Prostate gland (tissue), 2 donors: Measurements from ENCODE around the gene RNF183. TPM values are rescaled to one million over a fixed set of nuclear protein-coding genes. Genes with fewer than 3 reads are reported as not detected.

Source experiments
- DNase-seq: peaks from one replicate; pipeline ENCODE4 v3.0.0-alpha.2; 2019; ENCODE audit warnings: low spot score
- H3K27ac ChIP-seq, 2 donors: fragments of 200-600 bp; sonication (generic); 2 replicates each; pipeline ENCODE4 v1.5.1; 2017 to 2019
- H3K27me3 ChIP-seq: fragments of 200-600 bp; sonication (generic); replicated peaks from 2 replicates; pipeline ENCODE4 v1.5.1; 2019; ENCODE audit not compliant: insufficient read depth
- H3K36me3 ChIP-seq, 2 donors: fragments of 200-600 bp; sonication (generic); 1 replicate in 1 of 2; 2 replicates in 1 of 2; pipeline versions ENCODE4 v1.5.1 to v1.8.1; 2017 to 2019
- H3K4me1 ChIP-seq: fragments of 200-600 bp; sonication (generic); replicated peaks from 2 replicates; pipeline ENCODE4 v1.5.1; 2019
- H3K4me3 ChIP-seq, 2 donors: fragments of 200-600 bp; sonication (generic); 2 replicates each; pipeline ENCODE4 v1.5.1; 2017 to 2019
- H3K9me3 ChIP-seq: fragments of 200-600 bp; sonication (generic); 2 replicates; pipeline ENCODE4 v1.5.1; 2017
- POLR2A ChIP-seq: fragments of 450-650 bp; IDR thresholded peaks from one replicate; pipeline ENCODE4 v1.6.1; 2016; ENCODE audit warnings: antibody characterized with exemption, mild to moderate bottlenecking
- POLR2AphosphoS5 ChIP-seq: sonication (generic); formaldehyde crosslinking; IDR thresholded peaks from one replicate; pipeline ENCODE4 v1.6.1; 2017; ENCODE audit warnings: antibody characterized with exemption
- WGBS: methylation state at CpG from one replicate; pipeline ENCODE4 v1.1.5; 2018; 5-methylcytosine and 5-hydroxymethylcytosine counted together
- intact Hi-C: fragments of 100-400 bp; cut with DNase I; formaldehyde crosslinking; loops from one replicate; pipeline ENCODE4 v1.14.2; 2022
- total RNA-seq, 2 donors: library from RNA; depleted of rRNA; stranded (reverse); fragments of >200 nt; gene quantifications; one replicate each; pipeline ENCODE4 v1.1.0, GENCODE V29; 2016
- TF ChIP-seq, protein P1 (sequence below), 4 experiments: fragments of 200-600 bp in 2 of 4; fragments of 450-650 bp in 2 of 4; sonication (generic) in 2 of 4; IDR thresholded peaks; 1 replicate in 3 of 4; 2 replicates in 1 of 4; pipeline ENCODE4 v1.5.1; 2016 to 2019; ENCODE audit warnings: antibody characterized with exemption in 4 of 4, mild to moderate bottlenecking in 2 of 4, moderate library complexity in 2 of 4

The RNF183 gene
- total RNA-seq, 2 donors from 2014 or later: 0.57 TPM; not detected in 1

DNA sequence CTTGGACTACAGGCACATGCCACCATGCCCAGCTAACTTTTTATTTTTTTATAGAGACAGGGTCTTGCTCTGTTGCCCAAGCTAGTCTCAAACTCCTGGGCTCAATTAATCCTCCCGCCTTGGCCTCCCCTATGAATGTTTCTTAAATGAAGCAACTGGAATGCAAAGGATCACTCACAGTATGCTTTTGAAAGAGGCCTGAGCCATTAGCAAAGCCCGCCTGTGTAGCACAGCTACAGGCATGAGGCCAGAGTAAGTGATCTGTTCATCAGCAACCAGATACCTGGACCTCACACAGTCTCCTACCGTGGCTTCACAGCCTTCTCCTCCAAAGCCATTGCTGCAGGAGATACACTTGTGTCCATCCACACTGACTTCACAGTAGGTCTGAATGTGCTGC, 16.9 kb upstream of the RNF183 start:
- no peak for DNase-seq
- Histone ChIP-seq H3K27ac (no peak overlapping the region), H3K4me3 (no peak overlapping the region), H3K4me1 (no peaks in the 10 kb centered on the region), H3K27me3 (no peaks in the 10 kb centered on the region), H3K36me3 (no peaks in the 10 kb centered on the region), H3K9me3 (no peaks in the 10 kb centered on the region)
- intact Hi-C loops: no loop called here
- TF ChIP-seq, protein P1, sequence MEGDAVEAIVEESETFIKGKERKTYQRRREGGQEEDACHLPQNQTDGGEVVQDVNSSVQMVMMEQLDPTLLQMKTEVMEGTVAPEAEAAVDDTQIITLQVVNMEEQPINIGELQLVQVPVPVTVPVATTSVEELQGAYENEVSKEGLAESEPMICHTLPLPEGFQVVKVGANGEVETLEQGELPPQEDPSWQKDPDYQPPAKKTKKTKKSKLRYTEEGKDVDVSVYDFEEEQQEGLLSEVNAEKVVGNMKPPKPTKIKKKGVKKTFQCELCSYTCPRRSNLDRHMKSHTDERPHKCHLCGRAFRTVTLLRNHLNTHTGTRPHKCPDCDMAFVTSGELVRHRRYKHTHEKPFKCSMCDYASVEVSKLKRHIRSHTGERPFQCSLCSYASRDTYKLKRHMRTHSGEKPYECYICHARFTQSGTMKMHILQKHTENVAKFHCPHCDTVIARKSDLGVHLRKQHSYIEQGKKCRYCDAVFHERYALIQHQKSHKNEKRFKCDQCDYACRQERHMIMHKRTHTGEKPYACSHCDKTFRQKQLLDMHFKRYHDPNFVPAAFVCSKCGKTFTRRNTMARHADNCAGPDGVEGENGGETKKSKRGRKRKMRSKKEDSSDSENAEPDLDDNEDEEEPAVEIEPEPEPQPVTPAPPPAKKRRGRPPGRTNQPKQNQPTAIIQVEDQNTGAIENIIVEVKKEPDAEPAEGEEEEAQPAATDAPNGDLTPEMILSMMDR (IDR thresholded peaks at IDR 0.05): no peak
- TF ChIP-seq POLR2AphosphoS5 (no peak), POLR2A (no peak)
- WGBS: 92% methylated on average over 3 of the region's 3 CpGs

DNA sequence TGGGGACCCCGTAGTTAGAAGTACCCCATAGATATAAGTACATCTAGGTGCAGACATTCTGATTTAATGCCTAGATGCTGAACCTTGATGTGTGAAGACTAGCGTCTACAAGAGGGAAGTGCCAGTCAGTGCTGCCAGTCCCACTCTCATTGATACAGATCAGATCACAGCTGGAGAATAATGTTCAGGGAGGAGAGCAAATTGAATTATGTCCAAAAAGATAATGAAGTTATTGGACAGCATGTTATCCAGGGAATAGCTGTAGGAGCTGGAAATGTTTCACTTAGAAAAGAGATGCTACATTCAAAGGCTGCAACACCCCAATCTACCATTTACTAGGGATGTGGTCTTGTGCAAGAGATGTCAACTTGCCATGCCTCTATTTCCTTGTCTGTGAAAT, 15.9 kb upstream of the RNF183 start:
- intact Hi-C loops: loop anchor here (10.0 kb wide), 1 partner anchor 86 kb away; the partner anchor contains the start of gene ALAD
- Histone ChIP-seq H3K27me3 (no peaks in the 10 kb centered on the region), H3K27ac (no peak overlapping the region), H3K36me3 (no peaks in the 10 kb centered on the region), H3K4me3 (no peak overlapping the region), H3K4me1 (no peaks in the 10 kb centered on the region), H3K9me3 (no peaks in the 10 kb centered on the region)
- WGBS: 84% methylated on average over 2 of the region's 2 CpGs
- DNase-seq: no peak
- TF ChIP-seq, protein P1 (IDR thresholded peaks at IDR 0.05): no peak
- TF ChIP-seq POLR2AphosphoS5: no peak
- TF ChIP-seq POLR2A: no peak

DNA sequence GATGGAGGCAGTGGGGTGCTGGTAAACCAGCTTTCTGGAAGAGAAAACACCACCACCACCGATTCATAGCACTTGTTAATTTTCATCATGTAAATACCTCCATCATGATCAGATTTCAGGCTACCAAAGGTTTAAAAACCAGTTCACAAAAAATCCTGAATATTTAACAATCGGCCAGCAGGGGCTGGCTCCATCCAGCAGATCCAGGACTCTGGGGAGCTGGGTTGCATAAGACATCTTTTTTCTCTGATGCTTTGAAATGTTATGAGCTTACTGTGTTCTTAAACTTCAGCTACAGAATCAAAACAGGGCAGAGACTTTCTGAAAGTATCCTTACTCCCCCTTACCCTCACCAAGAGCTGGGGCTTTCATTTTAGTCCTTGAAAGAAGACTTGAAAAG, 14.6 kb upstream of the RNF183 start:
- Histone ChIP-seq H3K4me1 (no peaks in the 10 kb centered on the region), H3K9me3 (no peaks in the 10 kb centered on the region), H3K36me3 (no peaks in the 10 kb centered on the region), H3K4me3 (no peak overlapping the region), H3K27ac (no peak overlapping the region), H3K27me3 (no peaks in the 10 kb centered on the region)
- no peak for TF ChIP-seq POLR2A
- TF ChIP-seq, protein P1 (IDR thresholded peaks at IDR 0.05): no peak
- no peak for TF ChIP-seq POLR2AphosphoS5
- no peak for DNase-seq
- intact Hi-C loops: loop anchor here (10.0 kb wide), 1 partner anchor 87 kb away; the partner anchor contains the start of gene ALAD
- WGBS: 52% methylated on average over 2 of the region's 2 CpGs

DNA sequence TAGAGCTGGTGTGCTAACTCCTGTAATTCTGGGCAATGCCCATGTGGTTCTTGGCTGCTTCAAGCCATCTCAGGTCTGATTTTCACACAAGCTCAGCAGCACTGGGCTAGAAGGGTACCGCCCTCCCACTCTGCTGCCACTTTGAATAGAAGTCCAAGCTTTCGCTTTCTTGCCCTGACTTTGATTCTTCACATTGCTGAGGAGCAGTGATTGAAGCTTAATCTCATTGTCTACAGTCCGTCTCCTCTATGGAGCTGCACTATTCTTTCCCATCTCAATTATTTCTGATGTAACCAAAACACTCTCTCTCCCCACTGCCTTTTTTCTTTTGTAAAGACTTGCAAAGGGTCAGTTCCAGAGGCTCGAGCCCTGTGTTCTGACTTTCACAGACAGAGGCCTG, 12.9 kb upstream of the RNF183 start:
- 96% methylated on average over 4 of the region's 4 CpGs for WGBS
- no peak overlapping the region for H3K27ac ChIP-seq
- TF ChIP-seq POLR2A (no peak), POLR2AphosphoS5 (no peak)
- TF ChIP-seq, protein P1 (IDR thresholded peaks at IDR 0.05): no peak
- no peak for DNase-seq
- intact Hi-C loops: loop anchor here (10.0 kb wide), 1 partner anchor 89 kb away; the partner anchor contains the start of gene ALAD
- no peaks in the 10 kb centered on the region for H3K4me1 ChIP-seq
- H3K36me3 ChIP-seq: no peaks in the 10 kb centered on the region
- H3K4me3 ChIP-seq: no peak overlapping the region
- no peaks in the 10 kb centered on the region for H3K9me3 ChIP-seq
- H3K27me3 ChIP-seq: no peaks in the 10 kb centered on the region

DNA sequence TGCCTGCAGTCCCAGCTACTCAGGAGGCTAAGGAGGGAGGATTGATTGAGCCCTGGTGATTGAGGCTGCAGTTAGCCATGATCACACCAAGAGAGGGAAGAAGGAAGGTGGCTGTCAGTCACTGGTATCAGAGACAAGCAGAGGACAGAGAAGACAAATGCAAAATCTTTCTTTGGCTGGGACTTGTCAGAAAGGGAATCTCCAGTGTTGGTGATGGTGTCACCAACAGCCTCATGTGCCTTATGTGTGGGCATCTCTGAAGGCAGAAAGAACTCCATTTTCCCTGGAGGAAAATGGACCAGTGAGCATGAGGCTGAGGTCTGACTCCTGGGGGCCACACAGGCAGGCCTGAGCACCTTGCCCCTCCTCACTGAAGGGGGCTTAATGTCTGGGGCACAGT, 12.1 kb upstream of the RNF183 start:
- H3K27ac ChIP-seq: no peak overlapping the region
- no peaks in the 10 kb centered on the region for H3K36me3 ChIP-seq
- no peaks in the 10 kb centered on the region for H3K27me3 ChIP-seq
- DNase-seq: no peak
- intact Hi-C loops: loop anchor here (10.0 kb wide), 1 partner anchor 90 kb away; the partner anchor contains the start of gene ALAD
- no peak overlapping the region for H3K4me3 ChIP-seq
- no peaks in the 10 kb centered on the region for H3K9me3 ChIP-seq
- H3K4me1 ChIP-seq: no peaks in the 10 kb centered on the region
- TF ChIP-seq POLR2AphosphoS5: no peak
- TF ChIP-seq, protein P1 (IDR thresholded peaks at IDR 0.05): no peak
- no peak for TF ChIP-seq POLR2A
